H1 (cell line): Measurements from ENCODE around the gene RNF8.

Experiments
- ATF3 ChIP-seq: IDR thresholded peaks from 2 replicates; pipeline ENCODE4 v1.6.1; 2011; ENCODE audit warnings: low read depth, mild to moderate bottlenecking, low read length; ENCODE audit not compliant: insufficient read depth
- CTCF ChIP-seq, 3 experiments: IDR thresholded peaks; 1 replicate in 2 of 3; 2 replicates in 1 of 3; pipeline versions ENCODE4 v1.5.1 to v1.6.1; 2011; ENCODE audit warnings: low read length in 3 of 3, mild to moderate bottlenecking in 3 of 3, inconsistent platforms in 2 of 3, low read depth in 1 of 3, moderate library complexity in 1 of 3; ENCODE audit not compliant: insufficient read depth in 1 of 3; ENCODE audit errors: control extremely low read depth in 1 of 3
- EP300 ChIP-seq, 2 experiments: IDR thresholded peaks; 1 replicate in 1 of 2; 2 replicates in 1 of 2; pipeline ENCODE4 v1.6.1; 2011 to 2012; ENCODE audit warnings: low read depth in 2 of 2, low read length in 2 of 2, mild to moderate bottlenecking in 2 of 2, borderline replicate concordance in 1 of 2, inconsistent platforms in 1 of 2, moderate library complexity in 1 of 2
- EZH2 ChIP-seq: fragments of 200-600 bp; sonication (generic); IDR thresholded peaks from 2 replicates; pipeline ENCODE4 v1.7.1; 2012; ENCODE audit warnings: low read depth, mild to moderate bottlenecking, moderate library complexity, low read length, inconsistent platforms; ENCODE audit not compliant: severe bottlenecking
- FOSL1 ChIP-seq: IDR thresholded peaks from 2 replicates; pipeline ENCODE4 v1.6.1; 2011; ENCODE audit warnings: mild to moderate bottlenecking, low read depth, low read length, moderate library complexity; ENCODE audit not compliant: insufficient read depth
- HDAC6 ChIP-seq: IDR thresholded peaks from one replicate; pipeline ENCODE4 v1.7.1; 2012; ENCODE audit warnings: low read depth, mild to moderate bottlenecking, inconsistent platforms, low read length, moderate library complexity
- NANOG ChIP-seq: IDR thresholded peaks from 2 replicates; pipeline ENCODE4 v1.6.1; 2011; ENCODE audit warnings: low read length, low read depth, mild to moderate bottlenecking, inconsistent platforms; ENCODE audit not compliant: insufficient read depth, poor library complexity, severe bottlenecking
- POLR2A ChIP-seq, 2 experiments: IDR thresholded peaks; 1 replicate in 1 of 2; 2 replicates in 1 of 2; pipeline ENCODE4 v1.6.1; 2011; ENCODE audit warnings: low read depth in 2 of 2, low read length in 2 of 2, mild to moderate bottlenecking in 2 of 2; ENCODE audit errors: control extremely low read depth in 1 of 2
- SIN3A ChIP-seq, 2 experiments: IDR thresholded peaks in 1 of 2; conservative IDR thresholded peaks in 1 of 2; 2 replicates each; pipeline ENCODE4 v1.6.1; 2011 to 2012; ENCODE audit warnings: low read length in 2 of 2, improper control_type of control experiment in 1 of 2, low read depth in 1 of 2, mild to moderate bottlenecking in 1 of 2
- TEAD4 ChIP-seq: IDR thresholded peaks from 2 replicates; pipeline ENCODE4 v1.6.1; 2012; ENCODE audit warnings: low read depth, low read length, inconsistent platforms, mixed read lengths

GRCh38 chr6:37359039-37359438, 5.3 kb downstream of the RNF8 start:
- TF ChIP-seq EP300 (IDR thresholded peaks at IDR 0.05; ENCODE audit: borderline replicate concordance in 1 of 2, low read depth in 2 of 2, low read length in 2 of 2) (no peak), CTCF (IDR thresholded peaks at IDR 0.05; ENCODE audit: control extremely low read depth in 1 of 3, insufficient read depth in 1 of 3, low read depth in 1 of 3, low read length in 3 of 3) (no peak), SIN3A (conservative IDR thresholded peaks at IDR 0.05 in 1 of 2, IDR thresholded peaks at IDR 0.05 in 1 of 2; ENCODE audit: low read depth in 1 of 2, low read length in 2 of 2) (no peak), POLR2A (IDR thresholded peaks at IDR 0.05; ENCODE audit: control extremely low read depth in 1 of 2, low read depth in 2 of 2, low read length in 2 of 2) (no peak), FOSL1 (no peak), TEAD4 (no peak), HDAC6 (no peak), EZH2 (no peak), ATF3 (no peak), NANOG (no peak)
